GM12878 (cell line): ENCODE data around the gene CDH4. TPM values are rescaled to one million over a fixed set of nuclear protein-coding genes. Genes with fewer than 3 reads are reported as not detected.

Experiments
- ATAC-seq: fragments of 200-7000 bp; cut with Tn5 transposase; 3 replicates; pipeline ENCODE4 v1.9.1; 2020; ENCODE audit warnings: mild to moderate bottlenecking, moderate library complexity
- BruUV-seq: library from RNA; stranded (reverse); fragments of 400-500 nt; replicated peaks from 2 replicates; lab custom pipeline; 2021; lab: Mats Ljungman, UMichigan
- CTCF ChIA-PET: fragments of 300-600 bp; sonication (Branson Sonifier 250); formaldehyde crosslinking; extraction: SDS; loops from one replicate; lab custom pipeline; 2021; ENCODE audit warnings: inconsistent platforms; lab: Yijun Ruan, JAX
- POLR2A ChIA-PET: fragments of 350-600 bp; formaldehyde crosslinking; extraction: SDS; loops from one replicate; lab custom pipeline; 2021; ENCODE audit warnings: inconsistent platforms; lab: Charles Lee
- RAD21 ChIA-PET: fragments of 300-600 bp; sonication (Branson Sonifier 250); formaldehyde crosslinking; loops from one replicate; lab custom pipeline; 2023; ENCODE audit warnings: antibody characterized with exemption; ENCODE audit not compliant: unreplicated experiment; lab: Charles Lee
- SMC1A ChIA-PET: fragments of 300-600 bp; sonication (Branson Sonifier 250); formaldehyde crosslinking; loops from one replicate; lab custom pipeline; 2023; ENCODE audit not compliant: unreplicated experiment, uncharacterized antibody; lab: Charles Lee
- DNase-seq: peaks from one replicate; pipeline ENCODE4 v3.0.0-alpha.2; 2011; ENCODE audit warnings: low read depth, low spot score
- FAIRE-seq: peaks from 3 replicates; lab custom pipeline; 2011; peaks lifted over from hg19 to GRCh38; lab: Jason Lieb, UNC
- H2AFZ ChIP-seq: 2 replicates; pipeline ENCODE4 v1.6.0; 2011; ENCODE audit warnings: low read depth, low read length, control low read depth; ENCODE audit not compliant: control insufficient read depth
- H3K27ac ChIP-seq: 2 replicates; pipeline ENCODE4 v1.5.1; 2011; ENCODE audit warnings: control low read depth; ENCODE audit not compliant: control insufficient read depth, insufficient read depth
- H3K27me3 ChIP-seq, 2 experiments: replicated peaks in 1 of 2; 2 replicates each; pipeline versions ENCODE4 v1.6.0 to v1.6.1; 2011; ENCODE audit warnings: low read length in 1 of 2; ENCODE audit not compliant: control insufficient read depth in 2 of 2, insufficient read depth in 2 of 2
- H3K36me3 ChIP-seq, 2 experiments: 2 replicates each; pipeline ENCODE4 v1.5.1; 2011; ENCODE audit warnings: low read length in 1 of 2; ENCODE audit not compliant: control insufficient read depth in 2 of 2, insufficient read depth in 2 of 2
- H3K4me1 ChIP-seq: 2 replicates; pipeline ENCODE4 v1.6.1; 2011; ENCODE audit warnings: mild to moderate bottlenecking, low read length, moderate library complexity, mixed read lengths; ENCODE audit not compliant: control insufficient read depth, insufficient read depth
- H3K4me2 ChIP-seq: 2 replicates; pipeline ENCODE4 v1.6.0; 2011; ENCODE audit warnings: control low read depth; ENCODE audit not compliant: control insufficient read depth, insufficient read depth
- H3K4me3 ChIP-seq: fragments of 200-600 bp; sonication (generic); 2 replicates; pipeline ENCODE4 v1.5.1; 2016
- H3K79me2 ChIP-seq: 2 replicates; pipeline ENCODE4 v1.6.0; 2011; ENCODE audit warnings: low read length; ENCODE audit not compliant: control insufficient read depth, insufficient read depth
- H3K9ac ChIP-seq: 2 replicates; pipeline ENCODE4 v1.8.0; 2011; ENCODE audit warnings: low read length, control low read depth, mixed read lengths; ENCODE audit not compliant: control insufficient read depth, insufficient read depth
- H3K9me3 ChIP-seq: replicated peaks from 3 replicates; pipeline ENCODE4 v1.5.1; 2011; ENCODE audit warnings: mild to moderate bottlenecking, low read length; ENCODE audit not compliant: control insufficient read depth, insufficient read depth
- H4K20me1 ChIP-seq: 2 replicates; pipeline ENCODE4 v1.6.0; 2011; ENCODE audit not compliant: control insufficient read depth, insufficient read depth
- EP300 ChIP-seq, 2 experiments: fragments of 150-350 bp in 1 of 2; IDR thresholded peaks; 2 replicates each; pipeline ENCODE4 v1.6.1; 2011 to 2012; ENCODE audit warnings: low read depth in 2 of 2, low read length in 2 of 2, borderline replicate concordance in 1 of 2, improper control_type of control experiment in 1 of 2, inconsistent platforms in 1 of 2; ENCODE audit not compliant: control insufficient read depth in 1 of 2
- FOXM1 ChIP-seq: IDR thresholded peaks from 2 replicates; pipeline ENCODE4 v1.6.1; 2012; ENCODE audit warnings: low read depth, mild to moderate bottlenecking, inconsistent platforms, low read length, moderate library complexity
- HDAC6 ChIP-seq: fragments of 200-600 bp; sonication (generic); IDR thresholded peaks from one replicate; pipeline ENCODE4 v1.8.0; 2017; ENCODE audit warnings: antibody characterized with exemption; ENCODE audit not compliant: unreplicated experiment
- NFIC ChIP-seq: IDR thresholded peaks from 2 replicates; pipeline ENCODE4 v1.6.1; 2012; ENCODE audit warnings: low read depth, mild to moderate bottlenecking, inconsistent platforms, low read length, moderate library complexity
- SMC3 ChIP-seq: IDR thresholded peaks from 2 replicates; pipeline ENCODE4 v1.6.1; 2011; ENCODE audit warnings: low read length, improper control_type of control experiment, borderline replicate concordance
- SPI1 ChIP-seq: IDR thresholded peaks from 2 replicates; pipeline ENCODE4 v1.6.1; 2011; ENCODE audit warnings: low read depth, mild to moderate bottlenecking, low read length, moderate library complexity, borderline replicate concordance; ENCODE audit not compliant: insufficient read depth
- SRF ChIP-seq, 2 experiments: IDR thresholded peaks; 2 replicates each; pipeline ENCODE4 v1.6.1; 2011; ENCODE audit warnings: low read depth in 2 of 2, low read length in 2 of 2, mild to moderate bottlenecking in 1 of 2, moderate library complexity in 1 of 2
- TAF1 ChIP-seq: IDR thresholded peaks from 2 replicates; pipeline ENCODE4 v1.6.1; 2011; ENCODE audit warnings: mild to moderate bottlenecking, low read depth, low read length, borderline replicate concordance
- TARDBP ChIP-seq: IDR thresholded peaks from 2 replicates; pipeline ENCODE4 v1.6.1; 2016; ENCODE audit warnings: borderline replicate concordance
- ZBTB40 ChIP-seq: fragments of 450-650 bp; IDR thresholded peaks from 2 replicates; pipeline ENCODE4 v1.6.1; 2016; ENCODE audit warnings: mild to moderate bottlenecking, moderate library complexity, borderline replicate concordance
- ZNF687 ChIP-seq: fragments of 450-650 bp; IDR thresholded peaks from 2 replicates; pipeline ENCODE4 v1.6.1; 2017; ENCODE audit warnings: mild to moderate bottlenecking, moderate library complexity
- WGBS: methylation state at CpG from one replicate; pipeline ENCODE4 v1.1.6; 2016; ENCODE audit warnings: low lambda C conversion rate; ENCODE audit not compliant: insufficient replicate concordance, insufficient coverage; ENCODE audit errors: missing lambda C conversion rate; 5-methylcytosine and 5-hydroxymethylcytosine counted together
- in situ Hi-C: fragments of 300-500 bp; cut with MboI; formaldehyde crosslinking; loops from 9 replicates; pipeline ENCODE4 v1.14.3; 2018; ENCODE audit warnings: mixed read lengths
- intact Hi-C: fragments of 100-400 bp; cut with micrococcal nuclease; formaldehyde crosslinking; loops from one replicate; pipeline ENCODE4 v1.14.2; 2022; ENCODE audit not compliant: unreplicated experiment
- polyA plus RNA-seq, 11 experiments: library from polyadenylated mRNA; depleted of rRNA in 4 of 11; unstranded in 6 of 11; stranded (reverse) in 5 of 11; fragments of >200 nt; fragmentation: Nextera tagmentation in 4 of 11; fragmentation: Illumina TruSeq in 1 of 11; extraction: Ambion mirVana in 4 of 11; extraction: Trizol in 1 of 11; gene quantifications; 1 replicate in 1 of 11; 2 replicates in 10 of 11; pipeline versions ENCODE4 v1.2.1 to v1.2.3, GENCODE V29; 2011 to 2016; ENCODE audit warnings: inconsistent platforms in 2 of 11, missing spikeins in 2 of 11, low read depth in 1 of 11
- total RNA-seq, 4 experiments: library from RNA; depleted of rRNA in 3 of 4; stranded (reverse); fragments of >200 nt in 3 of 4; fragmentation: Illumina TruSeq in 1 of 4; extraction: Trizol in 1 of 4; gene quantifications; 2 replicates each; pipeline versions ENCODE4 v1.2.1 to v1.2.3, GENCODE V29; 2013 to 2021

Gene CDH4
- total and polyA plus RNA-seq, 10 of the 15 experiments (the other 5 are each of a cell fraction or from before 2014, with no cell fraction given), result not detected

- TF ChIP-seq NFIC (no peak), EP300 (IDR thresholded peaks at IDR 0.05; ENCODE audit: borderline replicate concordance in 1 of 2, control insufficient read depth in 1 of 2, low read depth in 2 of 2, low read length in 2 of 2) (no peak), ZNF687 (no peak), SPI1 (no peak), SMC3 (no peak)
Measured at GRCh38 chr20:61357119-61357518, 105.1 kb downstream of the CDH4 start (continued).

GRCh38 chr20:61359254-61359653, 107.2 kb downstream of the CDH4 start:
- no TSS peak for BruUV-seq
- POLR2A ChIA-PET, result no interaction called here
- Histone ChIP-seq H3K4me1 (no peaks in the 10 kb centered on the region), H3K27me3 (no peaks in the 10 kb centered on the region), H3K9me3 (no peaks in the 10 kb centered on the region; the same call in 2 of the 3 replicates), H3K79me2 (no peaks in the 10 kb centered on the region), H3K9ac (no peak overlapping the region), H4K20me1 (no peaks in the 10 kb centered on the region), H2AFZ (no peak overlapping the region), H3K4me2 (no peak overlapping the region), H3K36me3 (no peaks in the 10 kb centered on the region), H3K4me3 (no peak overlapping the region), H3K27ac (no peak overlapping the region)
- intact Hi-C loops, result no loop called here
- RAD21 ChIA-PET, result no interaction called here
- SMC1A ChIA-PET, result no interaction called here
- CTCF ChIA-PET, result no interaction called here
- in situ Hi-C loops, result no loop called here
- WGBS, result 35% methylated on average over 14 of the region's 17 CpGs
- ATAC-seq (no peak), FAIRE-seq (no peak), DNase-seq (no peak)
- no peak for TF ChIP-seq ZBTB40
- no peak for TF ChIP-seq HDAC6
- TF ChIP-seq FOXM1, result no peak
- no peak for TF ChIP-seq SRF (IDR thresholded peaks at IDR 0.05; ENCODE audit: low read depth in 2 of 2, low read length in 2 of 2)
- TF ChIP-seq TAF1, result no peak
- no peak for TF ChIP-seq TARDBP
